GM18909 (cell line): ENCODE results near the gene RNF225.
A peak's percentile ranks its signal among the peaks of the same experiment; 100 is the strongest.
"Not testable (repeated sequence)": the region's sequence is repeated elsewhere in the genome, so short reads cannot be mapped to it uniquely, and the experiment has no call there.

ENCODE experiments used
- ATAC-seq: cut with Tn5 transposase; IDR thresholded peaks from one replicate; pipeline ENCODE4 v1.9.1; 2021; ENCODE audit warnings: mild to moderate bottlenecking; ENCODE audit not compliant: unreplicated experiment, poor library complexity

Gene RNF225

DNA sequence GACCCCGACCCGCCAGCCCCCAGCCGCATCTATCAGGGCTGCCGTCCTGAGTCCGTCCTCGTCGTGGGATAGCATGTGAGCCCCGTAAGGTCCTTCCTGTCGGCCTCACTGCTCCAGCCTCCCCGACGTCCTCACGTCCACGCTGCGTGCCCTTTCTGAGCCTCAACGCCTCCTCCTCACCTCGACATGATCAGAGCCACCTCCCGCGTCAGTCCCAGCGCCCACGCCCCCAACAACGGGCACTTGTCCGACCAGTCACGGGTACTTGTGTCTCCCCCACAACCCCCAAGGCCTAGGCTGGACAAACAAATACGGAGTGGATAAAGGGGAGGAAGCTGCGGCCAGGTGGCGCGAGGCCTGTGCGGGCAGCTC lies 33.6 kb upstream of the RNF225 start:
- peak; percentile 25 for ATAC-seq

DNA sequence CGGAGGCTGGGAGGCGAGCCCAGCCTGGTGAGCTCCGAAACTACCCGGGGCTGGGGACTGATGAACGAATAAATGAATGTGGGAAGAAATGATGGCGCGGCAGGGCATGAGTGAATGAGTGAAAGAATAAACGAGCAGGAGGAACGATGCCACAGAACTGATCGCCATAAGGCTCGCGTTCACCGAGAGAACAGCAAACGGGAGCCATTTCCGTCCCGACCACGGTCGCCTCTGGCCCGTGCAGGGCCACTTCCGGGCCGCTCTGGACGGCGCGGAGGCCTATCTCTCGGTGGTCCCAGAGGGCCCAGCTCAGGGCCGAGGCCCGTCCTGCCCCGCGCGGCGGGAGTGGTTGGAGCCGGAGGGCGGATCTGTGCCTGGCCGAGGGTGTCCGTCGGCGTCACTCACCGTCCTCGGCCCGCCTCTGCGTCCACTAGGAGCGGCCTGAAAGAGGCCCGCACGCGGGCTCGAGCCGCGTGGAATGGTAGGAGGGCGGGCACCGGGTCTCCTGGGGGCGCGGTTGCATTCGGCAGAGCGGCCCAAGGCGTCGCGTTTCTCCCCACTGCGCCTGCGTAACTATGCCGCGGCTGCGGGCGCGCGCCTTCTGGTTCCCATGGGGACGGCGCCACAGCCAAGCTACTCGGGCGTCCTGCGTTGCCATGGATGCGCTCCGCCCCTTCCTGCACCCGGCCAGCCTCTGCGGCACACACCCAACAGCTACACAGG lies 33.0 kb upstream of the RNF225 start, which contains the start of gene ZNF497:
Gene ZNF497 (minus strand): TSS at position 480 of the 723 bp plus-strand sequence. CDS start 5,116 bp downstream, outside the sequence.
- peak; percentile 82 for ATAC-seq

DNA sequence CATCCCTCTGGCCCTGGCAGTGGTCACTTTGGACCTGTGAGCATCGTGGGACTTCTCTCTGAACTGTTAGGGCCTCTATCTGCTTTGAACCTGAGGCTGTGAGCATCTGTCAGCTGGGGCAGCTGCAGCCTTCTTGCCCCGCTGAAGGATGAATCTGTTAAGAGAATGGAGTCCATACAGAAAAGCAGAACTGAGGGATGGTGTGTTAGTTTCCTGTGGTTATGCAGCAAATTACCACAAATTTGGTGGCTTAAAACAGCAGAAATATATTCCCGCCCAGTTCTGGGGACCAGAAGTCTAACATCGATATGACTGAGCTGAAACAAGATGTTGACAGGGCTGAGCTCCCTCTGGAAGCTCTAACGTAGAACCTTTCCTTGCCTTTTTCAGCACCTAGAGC lies 31.3 kb upstream of the RNF225 start:
- ATAC-seq = no peak

DNA sequence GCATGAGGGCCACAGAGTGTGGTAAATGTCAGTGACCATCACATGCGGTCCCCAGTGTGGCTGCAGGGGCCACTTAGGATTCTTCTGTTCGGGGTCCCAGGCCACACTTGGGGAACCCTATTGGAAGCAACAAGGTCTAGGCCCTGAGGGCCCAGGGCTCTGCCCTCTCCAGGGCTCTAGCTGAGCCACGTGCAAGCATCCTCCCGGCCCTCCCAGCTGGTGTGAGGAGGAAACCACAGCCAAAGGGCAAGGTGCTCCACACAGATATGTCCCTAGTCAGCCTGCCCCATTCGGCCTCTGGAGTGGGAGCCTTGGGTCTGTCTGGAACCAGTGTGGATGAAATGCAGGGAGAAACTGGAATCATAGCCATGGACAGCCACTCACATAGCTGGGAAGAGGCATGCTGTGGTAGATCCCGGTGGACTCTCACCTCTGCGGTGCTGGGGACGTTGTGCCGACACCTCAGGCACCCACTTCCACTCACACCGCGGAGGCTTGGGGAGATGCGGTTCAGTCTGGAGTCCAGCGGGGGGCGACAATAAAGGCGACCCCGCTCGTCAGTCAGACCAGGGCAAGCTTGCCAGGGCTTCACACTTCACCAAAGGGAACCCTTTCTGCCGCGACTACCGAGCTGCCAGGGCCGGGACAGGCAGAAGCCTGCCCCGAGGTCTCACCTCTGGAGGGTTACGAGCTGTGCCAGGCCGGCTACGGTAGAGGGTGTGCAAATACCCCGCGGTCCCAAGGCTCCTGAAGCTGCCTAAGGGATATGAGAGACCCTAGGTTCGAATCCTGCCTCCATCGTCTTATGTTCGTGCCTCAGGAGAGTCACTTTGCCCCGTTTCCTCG lies 28.6 kb upstream of the RNF225 start:
- no peak for ATAC-seq

DNA sequence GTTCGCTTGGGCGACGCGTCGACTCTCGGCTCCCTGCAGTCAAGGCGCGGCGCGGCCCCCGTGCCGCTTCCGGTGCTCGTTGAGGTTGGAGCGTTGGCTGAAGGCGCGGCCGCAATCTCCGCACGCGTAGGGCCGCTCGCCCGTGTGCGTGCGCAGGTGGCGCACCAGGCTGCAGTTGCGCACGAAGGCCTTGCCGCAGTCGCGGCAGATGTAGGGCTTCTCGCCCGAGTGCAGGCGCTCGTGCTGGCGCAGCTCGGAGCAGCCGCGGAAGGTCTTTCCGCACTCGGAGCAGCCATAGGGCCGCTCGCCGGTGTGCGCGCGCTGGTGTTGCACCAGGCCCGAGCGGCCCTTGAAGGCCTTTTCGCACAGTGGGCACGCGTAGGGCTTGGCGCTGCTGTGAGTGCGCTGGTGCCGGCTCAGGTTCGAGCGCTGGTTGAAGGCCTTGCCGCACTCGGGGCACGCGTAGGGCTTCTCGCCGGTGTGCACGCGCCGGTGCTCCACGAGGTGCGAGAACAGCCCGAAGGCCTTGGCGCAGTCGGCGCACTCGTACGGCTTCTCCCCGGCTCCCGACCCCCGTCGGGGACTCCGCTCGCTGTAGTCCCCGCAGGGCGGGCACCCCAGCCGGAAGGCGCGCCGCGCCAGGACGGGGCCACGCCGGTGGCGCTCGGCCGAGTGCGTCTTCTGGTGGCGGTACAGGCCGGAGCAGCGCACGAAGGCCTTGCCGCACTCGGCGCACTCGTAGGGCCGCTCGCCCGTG lies 27.6 kb upstream of the RNF225 start:
- no peak for ATAC-seq

DNA sequence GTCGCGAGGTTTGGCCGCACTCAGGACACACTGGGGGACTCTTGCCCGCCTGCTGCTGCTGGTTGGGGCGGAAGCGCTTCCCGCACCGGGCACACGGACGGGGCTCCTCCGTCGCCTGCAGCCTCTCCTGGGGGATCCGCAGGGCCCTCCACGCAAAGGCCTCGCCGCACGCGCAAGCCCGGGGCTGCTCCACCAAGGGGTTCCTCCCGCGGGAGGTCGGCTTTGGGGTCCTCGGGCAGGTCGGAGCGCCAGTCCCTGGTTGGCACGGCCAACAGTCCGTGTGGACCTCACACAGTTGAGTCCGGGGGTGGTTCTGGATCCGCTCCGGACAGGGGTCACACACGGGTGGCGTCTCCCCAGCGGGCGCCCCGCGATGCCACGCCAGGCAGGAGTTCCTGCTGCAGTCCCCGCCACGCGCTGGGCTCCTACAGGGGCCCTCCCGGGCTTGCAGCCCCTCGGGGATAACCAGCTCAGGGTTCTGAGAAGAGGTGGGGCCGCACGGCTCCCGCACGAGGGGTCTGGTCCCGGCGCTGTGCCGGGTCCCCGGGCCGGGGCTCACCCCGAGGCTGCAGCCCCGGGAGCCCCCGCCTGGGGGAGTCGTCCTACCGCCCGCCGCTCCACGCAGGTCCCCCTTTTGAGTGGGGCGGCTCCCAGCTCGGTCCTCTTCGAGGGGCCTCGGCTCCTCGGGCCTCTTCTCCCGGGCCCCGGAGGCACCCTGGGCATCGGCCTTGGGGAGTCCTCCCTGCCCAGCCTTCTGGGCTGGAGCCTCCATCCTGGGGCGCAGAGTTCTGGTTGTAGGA lies 26.7 kb upstream of the RNF225 start:
- ATAC-seq = no peak

DNA sequence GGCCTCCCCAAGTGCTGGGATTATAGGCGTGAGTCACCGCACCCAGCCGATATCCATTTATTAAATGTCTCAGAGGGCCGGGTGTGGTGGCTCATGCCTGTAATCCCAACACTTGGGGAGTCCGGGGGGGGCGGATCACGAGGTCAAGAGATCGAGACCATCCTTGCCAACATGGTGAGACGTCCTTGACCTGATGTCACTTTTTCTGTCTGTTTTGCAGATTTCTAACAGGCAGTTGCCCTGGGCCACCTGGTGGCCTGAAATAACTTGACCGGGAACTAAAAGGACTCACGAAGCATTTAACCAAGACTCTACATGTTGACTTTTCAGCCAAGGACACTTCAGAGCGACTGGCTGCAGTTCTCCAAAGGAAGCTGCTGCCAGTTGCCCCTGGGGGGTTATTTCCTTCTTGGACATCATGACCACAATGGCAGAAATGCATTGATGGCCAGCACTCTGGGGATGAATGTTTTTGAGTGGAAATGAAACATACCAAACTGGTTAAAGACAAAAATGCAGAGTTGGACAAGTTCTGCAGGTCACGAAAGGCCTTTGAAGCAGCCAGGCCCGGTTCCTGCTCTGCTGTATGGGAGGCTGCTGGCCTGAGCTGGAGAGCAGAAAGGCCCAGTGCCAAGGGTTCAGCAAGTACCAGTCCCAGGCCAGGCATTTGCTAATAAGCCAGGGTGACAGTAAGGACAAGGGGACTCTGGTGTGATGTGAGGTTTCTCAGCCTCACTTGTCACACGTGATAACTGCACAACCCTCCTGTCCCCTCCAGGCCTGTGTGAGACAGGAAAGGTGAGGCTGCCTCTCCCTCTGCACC lies 22.9 kb upstream of the RNF225 start:
- no peak for ATAC-seq

DNA sequence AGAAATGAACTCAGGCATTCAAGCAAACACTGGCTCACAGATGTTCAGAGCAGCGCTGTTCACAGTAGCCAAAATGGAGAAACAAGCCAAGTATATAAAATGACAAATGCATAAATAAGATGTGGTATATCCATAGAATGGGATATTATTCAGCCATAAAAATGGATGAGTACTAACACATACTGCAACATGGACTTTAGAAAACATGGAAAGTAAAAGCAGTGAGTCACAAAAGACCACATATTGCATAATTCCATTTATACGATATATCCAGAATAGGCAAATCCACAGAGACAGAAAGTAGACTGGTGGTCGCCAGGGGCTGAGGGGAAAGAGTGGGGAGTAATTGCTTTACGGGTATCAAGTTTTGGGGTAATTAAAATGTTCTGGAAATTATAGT lies 21.3 kb upstream of the RNF225 start:
- no peak for ATAC-seq

DNA sequence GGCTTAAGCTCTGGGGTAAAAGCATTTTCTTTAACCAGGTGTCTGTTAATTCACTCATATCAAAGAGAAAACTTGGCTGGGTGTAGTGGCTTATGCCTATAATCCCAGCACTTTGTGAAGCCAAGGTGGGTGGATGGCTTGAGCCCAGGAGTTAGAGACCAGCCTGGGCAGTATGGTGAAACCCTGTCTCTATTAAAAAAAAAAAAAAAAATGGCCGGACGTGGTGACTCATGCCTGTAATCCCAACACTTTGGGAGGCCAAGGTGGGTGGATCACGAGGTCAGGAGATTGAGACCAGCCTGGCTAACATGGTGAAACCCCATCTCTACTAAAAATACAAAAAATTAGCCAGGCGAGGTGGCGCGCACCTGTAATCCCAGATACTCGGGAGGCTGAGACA lies 18.7 kb upstream of the RNF225 start:
- ATAC-seq = not testable (repeated sequence)

DNA sequence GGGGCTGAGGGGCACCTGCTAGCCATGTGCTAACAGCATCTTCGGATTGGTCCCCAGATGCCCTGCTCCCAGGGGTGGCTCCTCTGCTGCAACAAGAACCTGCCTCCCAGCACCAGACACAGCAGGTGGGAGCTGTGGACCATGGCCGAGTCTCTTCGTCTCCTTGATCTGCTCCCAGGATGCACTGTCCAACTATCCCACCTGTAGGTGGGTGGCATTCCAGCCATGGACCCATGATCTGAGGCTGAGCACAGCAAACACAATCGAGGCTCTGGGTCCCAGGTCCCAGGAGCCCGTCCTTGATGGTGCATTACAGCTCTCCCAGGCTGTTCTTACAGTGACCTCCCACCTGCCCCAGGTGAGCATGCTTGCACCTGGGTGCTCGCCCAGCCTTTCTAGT lies 16.2 kb upstream of the RNF225 start:
- ATAC-seq = no peak

DNA sequence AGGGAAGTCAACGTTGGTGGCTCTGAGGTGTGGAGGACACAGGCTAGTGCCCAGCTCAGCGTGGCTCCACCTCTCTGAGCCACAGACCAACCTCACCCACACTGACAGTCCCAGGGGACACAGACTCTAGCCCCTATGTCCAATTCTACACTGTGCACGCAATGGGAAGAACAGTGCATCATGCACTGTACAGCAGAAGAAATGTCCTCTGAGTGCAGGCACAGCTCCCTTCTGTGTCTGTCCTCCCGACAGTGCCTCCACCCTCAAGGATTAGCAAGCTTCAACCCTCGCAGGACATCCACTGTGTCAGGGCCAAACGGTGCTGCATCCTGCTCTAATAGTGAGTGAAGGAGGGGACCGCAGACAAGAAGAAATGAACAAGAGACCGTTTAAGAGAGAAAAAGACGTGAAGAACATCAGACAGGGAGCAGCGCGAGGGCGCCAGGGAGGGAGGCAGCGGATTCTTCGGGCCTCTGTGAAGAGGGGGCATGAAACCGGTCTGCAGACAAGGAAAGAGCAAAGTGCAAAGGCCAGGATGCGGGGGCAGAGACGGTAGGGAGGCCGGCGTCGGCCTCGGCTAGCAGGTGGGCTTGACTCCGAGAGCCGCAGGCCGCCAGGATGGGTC lies 15.3 kb upstream of the RNF225 start:
- ATAC-seq = peak; percentile 6

DNA sequence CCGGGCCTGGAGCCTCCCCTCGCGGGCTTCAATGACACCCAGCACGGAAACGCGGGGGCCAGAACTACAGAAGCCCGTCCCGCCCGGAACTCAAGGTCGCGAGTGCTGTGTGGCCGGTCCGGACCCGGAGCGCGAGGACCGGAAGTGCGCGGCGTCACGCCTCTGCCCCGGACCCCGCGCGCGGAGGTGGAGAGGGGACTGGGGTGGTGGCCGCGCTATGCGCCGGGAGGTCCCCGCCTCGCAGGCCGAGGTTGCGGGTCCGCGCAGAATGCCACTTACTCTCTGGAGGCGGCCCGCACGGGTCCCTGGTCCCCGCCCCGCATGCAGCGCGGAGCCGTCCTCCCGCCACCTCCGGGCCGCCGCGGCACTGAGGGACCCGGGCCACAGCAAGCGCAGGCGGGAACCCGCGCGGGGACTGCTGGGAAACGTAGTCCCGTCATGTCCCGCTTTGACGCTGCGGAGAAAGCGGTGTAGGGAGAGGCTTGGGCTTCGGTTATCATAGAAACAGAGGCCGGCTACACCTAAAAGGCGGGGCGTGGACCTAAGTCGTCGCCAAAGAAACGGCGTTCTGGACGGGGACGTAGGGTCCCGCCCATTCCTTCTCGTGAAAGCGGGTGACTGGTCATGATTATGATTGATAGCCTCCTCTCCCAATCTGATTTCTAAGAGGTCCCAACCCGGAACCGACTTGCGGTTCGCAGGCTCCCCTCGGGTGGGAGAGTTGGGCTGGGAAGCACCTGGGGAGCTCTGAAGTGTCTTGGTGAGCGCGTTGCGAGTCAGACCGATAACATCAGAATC lies 14.6 kb upstream of the RNF225 start, which contains the start of gene ZNF837:
Gene ZNF837 (minus strand): TSS at position 369 of the 798 bp plus-strand sequence. CDS start 11,698 bp downstream, outside the sequence.
- peak; percentile 85 for ATAC-seq

DNA sequence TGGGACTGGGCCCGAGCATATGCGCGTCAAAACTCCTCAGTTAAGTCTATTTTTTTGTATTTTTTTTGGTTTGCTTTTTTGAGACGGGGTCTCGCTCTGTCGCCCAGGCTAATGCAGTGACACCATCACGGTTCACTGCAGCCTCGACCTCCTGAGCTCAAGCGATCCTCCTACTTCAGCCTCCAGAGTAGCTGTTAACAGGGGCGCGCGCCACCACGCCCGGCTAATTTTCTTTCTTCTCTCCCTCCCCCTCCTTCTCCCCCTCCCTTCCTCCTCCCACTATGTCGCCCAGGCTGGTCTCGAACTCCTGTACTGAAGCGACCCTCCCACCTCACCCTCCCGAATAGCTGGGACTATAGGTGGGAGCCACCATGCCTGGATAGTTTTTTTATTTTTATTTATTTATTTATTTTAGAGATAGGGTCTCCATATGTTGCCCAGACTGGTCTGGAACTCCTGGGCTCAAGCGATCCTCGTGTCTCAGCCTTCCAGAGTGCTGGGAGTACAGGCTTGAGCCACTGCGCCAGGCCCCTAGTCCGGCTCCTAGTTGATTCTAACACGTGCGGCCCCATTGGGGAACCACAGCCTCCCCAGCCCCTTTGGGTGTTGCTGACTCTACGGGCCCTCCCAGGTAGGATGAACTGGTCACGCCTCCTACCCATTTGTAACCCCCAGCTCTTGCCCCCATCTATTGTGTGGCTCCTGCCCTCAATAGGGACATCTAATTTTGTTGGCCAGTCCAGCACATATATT lies 13.8 kb upstream of the RNF225 start:
- no peak for ATAC-seq

DNA sequence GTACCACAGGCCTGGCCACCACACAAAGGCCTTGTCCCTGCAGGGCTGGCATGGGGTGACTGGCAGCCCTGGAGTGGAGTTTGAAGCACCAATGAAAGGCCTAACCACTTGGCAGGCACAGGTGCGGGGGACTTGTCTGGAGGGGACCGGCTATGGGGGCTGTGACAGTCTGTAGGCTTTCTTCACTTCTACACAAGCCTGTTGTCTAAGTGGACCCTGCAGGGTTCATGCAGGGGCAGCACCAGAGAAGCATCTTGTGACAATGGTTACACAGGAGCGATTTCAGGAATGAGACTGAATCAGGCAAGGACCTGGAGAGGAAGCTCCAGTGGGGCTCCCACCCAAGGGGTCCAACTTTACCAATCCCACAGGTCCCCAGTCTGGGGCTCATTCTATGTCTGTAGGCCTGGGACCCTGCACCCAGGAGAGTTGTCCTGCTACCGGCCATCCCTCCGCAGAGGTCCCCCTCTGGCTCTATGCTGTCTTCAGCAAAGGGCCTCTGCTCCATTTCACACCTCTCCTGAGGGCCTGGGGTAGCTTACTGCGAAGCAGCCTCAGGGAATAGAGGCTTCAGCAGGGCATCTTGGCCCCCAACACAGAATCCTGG lies 12.4 kb upstream of the RNF225 start:
- ATAC-seq = no peak

DNA sequence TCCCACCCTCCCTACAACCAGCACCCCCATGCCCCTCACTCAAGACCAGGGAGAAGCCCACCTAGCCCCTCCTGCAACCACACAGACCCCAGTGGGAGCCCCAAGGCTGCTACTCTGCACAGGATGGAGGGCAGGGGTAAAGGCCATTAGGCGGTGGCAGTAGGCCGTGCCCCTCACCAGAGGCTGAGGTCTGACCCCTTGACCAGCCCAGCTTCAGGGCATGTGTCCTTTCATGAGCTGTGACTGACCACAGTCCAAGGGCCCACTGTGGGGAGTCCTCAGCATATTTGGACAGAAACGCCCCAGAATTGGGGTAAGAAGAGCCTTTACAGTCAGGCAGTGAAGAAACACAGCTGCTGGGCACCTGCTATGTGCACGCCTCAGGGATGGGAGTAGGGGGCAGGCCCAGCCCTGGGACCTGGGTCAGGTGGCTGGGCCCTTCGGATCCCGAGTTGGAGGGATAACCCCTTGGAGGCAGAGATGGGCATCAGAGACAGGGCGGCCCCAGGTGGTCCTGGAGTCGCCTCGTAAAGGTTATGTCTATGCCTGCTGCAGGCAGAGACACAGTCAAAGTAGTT lies 10.1 kb upstream of the RNF225 start:
- ATAC-seq = no peak

DNA sequence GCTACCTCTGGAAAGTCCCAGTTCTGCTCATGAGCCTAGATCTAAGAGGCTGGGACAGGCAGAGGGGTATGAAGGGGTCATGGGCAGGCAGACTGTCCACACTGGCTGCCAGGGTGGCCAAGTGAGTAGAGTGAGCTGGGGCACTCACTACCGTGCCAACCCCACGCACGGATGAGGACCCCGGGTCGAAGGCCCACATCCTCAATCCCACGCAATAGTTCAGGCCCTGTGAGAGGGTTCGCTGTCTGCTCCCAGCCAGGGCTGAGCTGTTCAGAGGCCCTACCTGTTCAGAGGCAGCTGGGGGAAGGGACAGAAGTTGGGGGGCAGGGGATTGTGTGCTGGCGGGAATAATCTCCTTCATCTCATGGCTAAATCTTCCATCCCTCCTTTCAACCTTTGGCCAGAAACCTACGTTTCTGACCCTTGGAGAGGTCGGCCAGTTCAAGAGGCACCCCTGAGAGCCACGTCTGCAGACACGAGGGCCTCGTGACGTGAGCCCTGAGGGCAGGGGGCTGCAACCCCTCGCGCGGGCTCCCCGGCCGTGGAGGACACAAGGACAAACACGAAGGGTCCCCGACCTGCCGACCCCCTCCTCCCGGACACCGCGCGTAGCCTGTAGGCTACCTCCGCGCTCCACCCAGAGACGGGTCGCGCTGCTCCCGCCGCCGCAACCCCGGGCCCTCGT lies 9.4 kb upstream of the RNF225 start:
- peak; percentile 12 for ATAC-seq
